Measurements from ENCODE around the gene MRPS9. TPM values are rescaled to one million over a fixed set of nuclear protein-coding genes. Genes with fewer than 3 reads are reported as not detected.

The MRPS9 gene
- total RNA-seq, 6 experiments from 2014 or later = 12.1 to 19.3 (median 14.5) TPM

DNA sequence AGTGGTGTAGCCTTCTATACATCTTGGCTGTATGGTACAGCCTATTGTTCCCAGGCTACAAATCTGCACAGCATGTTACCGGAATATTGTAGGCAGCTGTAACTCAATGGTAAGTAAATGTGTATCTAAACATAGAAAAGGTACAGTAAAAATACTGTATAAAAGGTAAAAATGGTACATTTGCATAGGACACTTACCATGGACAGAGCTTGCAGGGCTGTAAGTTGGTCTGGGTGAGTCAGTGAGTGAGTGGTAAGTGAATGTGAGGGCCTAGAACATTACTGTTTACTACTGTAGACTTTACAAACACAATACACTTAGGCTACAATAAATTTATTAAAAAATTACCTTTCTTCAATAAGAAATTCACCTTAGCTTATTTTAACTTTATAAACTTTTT lies 3.7 kb upstream of the MRPS9 start:
- no peaks in the 10 kb centered on the region for H3K27me3 ChIP-seq
- no peaks in the 10 kb centered on the region for H3K36me3 ChIP-seq
- no peak overlapping the region for H3K27ac ChIP-seq
- H3K4me1 ChIP-seq = peaks cover 0 to 6% (median 0%) of the 10 kb centered on the region in 4 donors
- no peak for DNase-seq
- 92% methylated on average over 1 of the region's 1 CpG for WGBS (ENCODE audit: insufficient coverage, low coverage, low lambda C conversion rate, missing lambda C conversion rate)
- intact Hi-C loops (cut with DNase I) = no loop called here
- H3K4me3 ChIP-seq = no peak overlapping the region
- no peak for ATAC-seq
- H3K9me3 ChIP-seq = no peaks in the 10 kb centered on the region
- no peak for TF ChIP-seq POLR2A (IDR thresholded peaks at IDR 0.05)
- TF ChIP-seq, protein P1, sequence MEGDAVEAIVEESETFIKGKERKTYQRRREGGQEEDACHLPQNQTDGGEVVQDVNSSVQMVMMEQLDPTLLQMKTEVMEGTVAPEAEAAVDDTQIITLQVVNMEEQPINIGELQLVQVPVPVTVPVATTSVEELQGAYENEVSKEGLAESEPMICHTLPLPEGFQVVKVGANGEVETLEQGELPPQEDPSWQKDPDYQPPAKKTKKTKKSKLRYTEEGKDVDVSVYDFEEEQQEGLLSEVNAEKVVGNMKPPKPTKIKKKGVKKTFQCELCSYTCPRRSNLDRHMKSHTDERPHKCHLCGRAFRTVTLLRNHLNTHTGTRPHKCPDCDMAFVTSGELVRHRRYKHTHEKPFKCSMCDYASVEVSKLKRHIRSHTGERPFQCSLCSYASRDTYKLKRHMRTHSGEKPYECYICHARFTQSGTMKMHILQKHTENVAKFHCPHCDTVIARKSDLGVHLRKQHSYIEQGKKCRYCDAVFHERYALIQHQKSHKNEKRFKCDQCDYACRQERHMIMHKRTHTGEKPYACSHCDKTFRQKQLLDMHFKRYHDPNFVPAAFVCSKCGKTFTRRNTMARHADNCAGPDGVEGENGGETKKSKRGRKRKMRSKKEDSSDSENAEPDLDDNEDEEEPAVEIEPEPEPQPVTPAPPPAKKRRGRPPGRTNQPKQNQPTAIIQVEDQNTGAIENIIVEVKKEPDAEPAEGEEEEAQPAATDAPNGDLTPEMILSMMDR (IDR thresholded peaks at IDR 0.05) = no peak

DNA sequence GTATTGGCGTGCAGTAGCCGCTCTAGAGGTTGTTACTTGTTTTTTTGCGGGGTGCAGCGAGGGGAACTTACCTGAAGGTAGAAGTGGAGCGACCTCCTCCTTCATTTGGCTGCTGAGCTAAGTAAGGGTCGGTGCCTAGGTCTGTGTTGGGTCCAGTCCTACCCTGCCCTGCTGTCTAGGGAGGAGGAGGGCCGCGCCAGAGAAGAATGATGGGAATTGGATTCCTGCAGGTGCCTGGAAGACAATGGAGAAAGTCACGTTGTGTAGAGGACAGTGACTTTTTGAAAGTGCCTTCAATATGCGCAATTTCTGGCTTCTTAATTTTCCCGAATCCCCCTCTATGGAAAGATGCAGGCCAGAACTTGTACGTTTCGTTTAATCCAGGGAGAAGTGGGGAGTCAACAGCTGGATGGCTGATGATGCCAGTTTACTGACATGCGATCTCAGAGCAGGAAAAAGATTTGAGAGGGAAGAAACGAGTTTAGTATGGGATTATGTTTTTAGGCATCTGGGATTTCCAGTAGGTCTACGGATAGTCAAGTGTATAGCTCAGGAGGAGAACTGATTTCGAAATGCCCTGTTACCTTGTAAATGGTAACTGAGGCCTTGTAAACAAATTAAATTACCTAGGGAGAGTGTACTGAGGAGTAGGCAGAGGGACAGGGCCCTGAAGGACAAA lies 653 bp downstream of the MRPS9 start:
- H3K27ac ChIP-seq = peak overlapping the region; percentile 47 to 56 (median 51)
- ATAC-seq (peak; percentile 3 to 23 (median 7)), DNase-seq (peak in 1 of 3 donors; percentile 16)
- H3K4me1 ChIP-seq = peaks cover 0 to 26% (median 0%) of the 10 kb centered on the region in 4 donors
- intact Hi-C loops (cut with DNase I) = no loop called here
- H3K9me3 ChIP-seq = no peaks in the 10 kb centered on the region
- no peaks in the 10 kb centered on the region for H3K27me3 ChIP-seq
- TF ChIP-seq, protein P1 (IDR thresholded peaks at IDR 0.05) = no peak
- TF ChIP-seq POLR2A (IDR thresholded peaks at IDR 0.05) = no peak
- H3K4me3 ChIP-seq = peak overlapping the region; percentile 82 to 88 (median 84)
- H3K36me3 ChIP-seq = no peaks in the 10 kb centered on the region
- 7% methylated on average over 17 of the region's 17 CpGs for WGBS (ENCODE audit: insufficient coverage, low coverage, low lambda C conversion rate, missing lambda C conversion rate)

DNA sequence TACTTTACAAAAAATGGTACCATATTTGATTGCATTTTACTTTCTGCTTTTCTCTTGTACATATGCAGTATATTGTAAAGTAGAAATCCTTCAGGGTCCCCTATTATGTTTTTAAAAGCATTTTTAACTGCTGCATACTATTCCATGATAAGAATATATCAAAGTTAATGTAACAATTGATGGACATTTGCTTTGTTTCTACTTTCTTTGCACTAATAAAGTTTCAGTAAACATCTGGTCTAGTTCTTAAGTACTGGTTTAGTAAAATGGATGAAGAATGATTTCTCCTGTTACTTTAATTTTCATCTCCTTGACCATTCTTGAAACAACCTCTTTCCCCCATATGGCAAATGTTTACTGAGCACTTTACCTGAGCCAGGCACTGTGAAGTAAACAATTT lies 1.7 kb downstream of the MRPS9 start:
- ATAC-seq (no peak), DNase-seq (no peak)
- Histone ChIP-seq H3K4me1 (peaks cover 0 to 26% (median 0%) of the 10 kb centered on the region in 4 donors), H3K36me3 (no peaks in the 10 kb centered on the region), H3K9me3 (no peaks in the 10 kb centered on the region), H3K27ac (no peak overlapping the region), H3K4me3 (no peak overlapping the region), H3K27me3 (no peaks in the 10 kb centered on the region)
- no peak for TF ChIP-seq POLR2A (IDR thresholded peaks at IDR 0.05)
- TF ChIP-seq, protein P1 (IDR thresholded peaks at IDR 0.05) = no peak
- intact Hi-C loops (cut with DNase I) = no loop called here

DNA sequence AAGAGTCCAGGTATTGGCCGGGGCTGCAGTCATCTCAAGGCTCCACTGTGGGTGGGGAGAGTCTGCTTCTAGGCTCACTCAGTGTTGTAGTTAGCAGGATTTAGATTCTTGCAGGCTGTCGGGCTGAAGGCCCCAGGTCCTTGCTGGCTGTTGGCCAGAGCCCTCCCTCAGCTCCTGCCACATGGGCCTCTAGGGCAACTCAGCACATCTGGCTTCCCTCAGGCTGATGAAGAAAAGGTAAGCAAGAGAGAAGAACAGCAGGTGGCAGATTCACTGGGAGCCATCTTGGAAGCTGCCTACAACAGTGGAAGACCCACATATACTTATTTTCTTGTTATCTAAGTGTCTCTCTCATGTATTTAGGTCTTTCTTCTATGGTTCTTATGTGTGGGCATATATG lies 4.3 kb downstream of the MRPS9 start:
- intact Hi-C loops (cut with DNase I) = no loop called here
- DNase-seq (no peak), ATAC-seq (no peak)
- WGBS (ENCODE audit: insufficient coverage, low coverage, low lambda C conversion rate, missing lambda C conversion rate) = 88% methylated on average over 1 of the region's 2 CpGs
- TF ChIP-seq, protein P1 (IDR thresholded peaks at IDR 0.05) = no peak
- TF ChIP-seq POLR2A (IDR thresholded peaks at IDR 0.05) = no peak
- no peaks in the 10 kb centered on the region for H3K9me3 ChIP-seq
- no peak overlapping the region for H3K27ac ChIP-seq
- H3K4me1 ChIP-seq = peaks cover 0 to 26% (median 0%) of the 10 kb centered on the region in 4 donors
- H3K27me3 ChIP-seq = no peaks in the 10 kb centered on the region
- H3K4me3 ChIP-seq = no peak overlapping the region
- no peaks in the 10 kb centered on the region for H3K36me3 ChIP-seq

Data from right lobe of liver (tissue), 6 donors.